Erythroblast (primary cell): ENCODE data around the gene KIAA1671.

Experiments
- GATA1 ChIP-seq: IDR thresholded peaks from 2 replicates; pipeline ENCODE4 v1.6.1; 2011; ENCODE audit warnings: low read depth, mild to moderate bottlenecking, control low read depth, low read length, moderate library complexity
- POLR2A ChIP-seq: IDR thresholded peaks from 2 replicates; pipeline ENCODE4 v1.6.1; 2011; ENCODE audit warnings: mild to moderate bottlenecking, low read length

DNA sequence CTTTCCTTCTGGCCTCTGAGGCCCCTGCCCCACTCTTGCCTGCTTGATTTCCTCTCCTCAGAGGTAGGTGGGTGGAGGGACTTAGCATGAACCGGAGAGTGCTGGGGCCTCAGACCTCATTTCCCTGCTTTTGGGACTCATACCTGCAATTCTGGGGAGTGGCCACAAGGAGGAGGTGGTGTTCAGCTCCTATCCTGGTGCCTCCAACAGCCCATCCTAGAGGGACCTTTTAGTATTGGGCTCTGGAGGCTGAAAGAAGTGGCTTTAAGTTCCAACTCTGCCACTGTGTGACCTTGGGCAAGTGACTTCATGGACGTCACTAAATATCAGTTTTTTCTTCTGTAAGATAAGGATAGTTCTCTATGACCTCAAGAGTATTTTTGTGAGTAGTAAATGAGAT, 98.6 kb downstream of the KIAA1671 start:
- TF ChIP-seq POLR2A = no peak
- no peak for TF ChIP-seq GATA1
